Smooth muscle cell (in vitro differentiated cells): ENCODE data around the gene ZNF473. TPM values are rescaled to one million over a fixed set of nuclear protein-coding genes. Genes with fewer than 3 reads are reported as not detected.

Source experiments
- DNase-seq: peaks from one replicate; lab custom pipeline; 2025; ENCODE audit not compliant: unreplicated experiment; lab: John Stamatoyannopoulos, UW
- H2AFZ ChIP-seq: fragments of 200-600 bp; sonication (generic); 2 replicates; pipeline ENCODE4 v1.6.0; 2016; ENCODE audit warnings: antibody characterized with exemption, low read depth, mild to moderate bottlenecking
- H3F3A ChIP-seq: fragments of 200-600 bp; sonication (generic); 2 replicates; pipeline ENCODE4 v1.6.0; 2017; ENCODE audit warnings: antibody characterized with exemption, low read depth
- H3K27ac ChIP-seq: fragments of 200-600 bp; sonication (generic); 2 replicates; pipeline ENCODE4 v1.5.1; 2016; ENCODE audit warnings: low read depth, mild to moderate bottlenecking
- H3K27me3 ChIP-seq: fragments of 200-600 bp; sonication (generic); 2 replicates; pipeline ENCODE4 v1.6.1; 2016; ENCODE audit warnings: low read depth, mild to moderate bottlenecking
- H3K36me3 ChIP-seq: fragments of 200-600 bp; sonication (generic); 2 replicates; pipeline ENCODE4 v1.5.1; 2016; ENCODE audit warnings: low read depth
- H3K4me1 ChIP-seq: fragments of 200-600 bp; sonication (generic); 2 replicates; pipeline ENCODE4 v1.5.1; 2016; ENCODE audit warnings: low read depth
- H3K4me2 ChIP-seq: fragments of 200-600 bp; sonication (generic); 2 replicates; pipeline ENCODE4 v1.6.0; 2016; ENCODE audit warnings: mild to moderate bottlenecking
- H3K4me3 ChIP-seq: fragments of 200-600 bp; sonication (generic); 2 replicates; pipeline ENCODE4 v1.5.1; 2016; ENCODE audit warnings: mild to moderate bottlenecking
- H3K79me2 ChIP-seq: fragments of 200-600 bp; sonication (generic); 2 replicates; pipeline ENCODE4 v1.6.0; 2016; ENCODE audit warnings: low read depth, mild to moderate bottlenecking
- H3K9ac ChIP-seq: fragments of 200-600 bp; sonication (generic); 2 replicates; pipeline ENCODE4 v1.6.0; 2016; ENCODE audit warnings: low read depth
- H3K9me3 ChIP-seq: fragments of 200-600 bp; sonication (generic); replicated peaks from 2 replicates; pipeline ENCODE4 v1.5.1; 2016; ENCODE audit warnings: low read depth
- H4K20me1 ChIP-seq: fragments of 200-600 bp; sonication (generic); 2 replicates; pipeline ENCODE4 v1.6.0; 2016; ENCODE audit warnings: low read depth
- WGBS: methylation state at CpG from one replicate; pipeline ENCODE4 v1.1.7; 2016; ENCODE audit warnings: low lambda C conversion rate; 5-methylcytosine and 5-hydroxymethylcytosine counted together
- polyA plus RNA-seq: library from polyadenylated mRNA; unstranded; fragments of >200 nt; fragmentation: Nextera tagmentation; extraction: Ambion mirVana; gene quantifications from 2 replicates; pipeline ENCODE4 v1.2.1, GENCODE V29; 2016
- total RNA-seq: library from RNA; depleted of rRNA; stranded (reverse); fragments of >200 nt; gene quantifications from 2 replicates; pipeline ENCODE4 v1.2.3, GENCODE V29; 2014
- TF ChIP-seq, protein P1 (sequence below): fragments of 200-600 bp; sonication (generic); IDR thresholded peaks from 2 replicates; pipeline ENCODE4 v1.5.1; 2017; ENCODE audit warnings: borderline replicate concordance, mild to moderate bottlenecking, antibody characterized with exemption; ENCODE audit not compliant: insufficient read depth, poor library complexity, severe bottlenecking

The ZNF473 gene
- total and polyA plus RNA-seq, 2 experiments from 2014 or later, result 7.9 to 8.1 TPM

DNA sequence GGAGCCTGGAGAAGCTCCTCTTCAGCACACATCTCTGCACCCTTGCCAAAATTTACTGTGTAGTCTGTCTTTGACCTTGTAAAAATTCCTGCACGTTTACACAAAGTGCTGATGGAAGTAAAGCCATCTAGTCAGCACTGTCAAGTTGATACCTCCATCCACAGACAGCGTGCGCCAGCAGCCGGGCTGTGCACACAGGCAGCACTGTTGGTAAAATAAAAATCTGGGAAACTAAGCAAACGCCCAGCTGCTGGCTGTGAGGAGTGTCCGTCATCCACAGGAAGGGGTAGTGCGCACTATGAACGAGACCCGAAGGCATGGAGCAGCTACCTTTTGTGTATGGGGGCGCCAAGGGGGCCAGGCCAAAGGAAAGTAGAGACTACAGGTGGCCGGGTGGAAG, 47.5 kb upstream of the ZNF473 start:
- DNase-seq, result no peak
- H3K4me3 ChIP-seq, result no peak overlapping the region
- 88% methylated on average over 11 of the region's 11 CpGs for WGBS

DNA sequence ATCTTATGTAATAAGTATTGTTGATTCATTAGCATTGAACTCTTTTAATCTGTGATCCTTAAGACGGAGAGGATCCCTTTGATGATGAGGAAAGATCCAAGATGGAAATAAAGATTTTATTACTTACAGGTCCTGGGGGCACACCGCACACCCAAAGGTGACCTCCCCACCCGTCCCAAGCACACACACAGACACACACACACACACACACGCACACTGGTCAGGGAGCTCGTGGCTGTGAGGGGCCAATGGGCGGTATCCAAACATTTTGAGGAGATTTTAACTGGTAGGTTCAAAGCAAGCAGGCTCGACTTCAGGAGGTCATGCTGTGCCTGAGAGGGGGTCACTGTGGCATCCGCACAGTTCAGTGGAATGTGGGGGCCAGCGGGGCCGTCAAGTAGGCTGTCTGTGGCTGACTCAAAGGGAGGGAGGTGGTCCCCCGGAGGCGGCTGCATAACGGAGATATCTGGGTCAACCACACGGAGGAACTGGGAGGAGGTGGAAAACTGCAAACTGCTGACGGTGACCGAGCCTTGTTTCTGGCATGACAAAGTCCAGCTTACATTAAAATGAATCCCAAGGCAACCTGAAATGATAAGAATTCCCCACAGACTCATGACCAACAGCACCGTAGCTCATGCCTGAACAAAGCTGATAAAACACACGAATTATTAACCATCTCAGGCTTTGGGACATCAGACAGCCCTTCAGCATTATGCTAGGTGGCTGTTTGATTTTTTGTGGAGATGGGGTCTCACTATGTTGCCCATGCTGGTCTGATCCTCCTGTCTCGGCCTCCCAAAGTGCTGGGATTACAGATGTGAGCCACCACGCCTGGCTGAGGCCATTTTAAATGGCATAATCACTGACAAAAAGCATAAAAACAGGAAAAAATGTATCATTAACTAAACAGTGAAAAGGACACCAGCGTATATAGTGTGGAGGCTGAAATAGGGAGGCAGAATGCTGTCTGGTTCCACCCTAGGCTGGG, 43.9 kb upstream of the ZNF473 start:
- no peak overlapping the region for H3K27ac ChIP-seq
- no peak overlapping the region for H2AFZ ChIP-seq
- DNase-seq, result no peak
- no peaks in the 10 kb centered on the region for H3K36me3 ChIP-seq
- no peak overlapping the region for H3K4me2 ChIP-seq
- H3K27me3 ChIP-seq, result no peaks in the 10 kb centered on the region
- H4K20me1 ChIP-seq, result peaks cover 17% of the 10 kb centered on the region
- no peak overlapping the region for H3K9ac ChIP-seq
- WGBS, result 88% methylated on average over 21 of the region's 21 CpGs
- H3K4me1 ChIP-seq, result no peaks in the 10 kb centered on the region
- no peaks in the 10 kb centered on the region for H3K79me2 ChIP-seq
- no peaks in the 10 kb centered on the region for H3F3A ChIP-seq
- no peak overlapping the region for H3K4me3 ChIP-seq
- TF ChIP-seq, protein P1, sequence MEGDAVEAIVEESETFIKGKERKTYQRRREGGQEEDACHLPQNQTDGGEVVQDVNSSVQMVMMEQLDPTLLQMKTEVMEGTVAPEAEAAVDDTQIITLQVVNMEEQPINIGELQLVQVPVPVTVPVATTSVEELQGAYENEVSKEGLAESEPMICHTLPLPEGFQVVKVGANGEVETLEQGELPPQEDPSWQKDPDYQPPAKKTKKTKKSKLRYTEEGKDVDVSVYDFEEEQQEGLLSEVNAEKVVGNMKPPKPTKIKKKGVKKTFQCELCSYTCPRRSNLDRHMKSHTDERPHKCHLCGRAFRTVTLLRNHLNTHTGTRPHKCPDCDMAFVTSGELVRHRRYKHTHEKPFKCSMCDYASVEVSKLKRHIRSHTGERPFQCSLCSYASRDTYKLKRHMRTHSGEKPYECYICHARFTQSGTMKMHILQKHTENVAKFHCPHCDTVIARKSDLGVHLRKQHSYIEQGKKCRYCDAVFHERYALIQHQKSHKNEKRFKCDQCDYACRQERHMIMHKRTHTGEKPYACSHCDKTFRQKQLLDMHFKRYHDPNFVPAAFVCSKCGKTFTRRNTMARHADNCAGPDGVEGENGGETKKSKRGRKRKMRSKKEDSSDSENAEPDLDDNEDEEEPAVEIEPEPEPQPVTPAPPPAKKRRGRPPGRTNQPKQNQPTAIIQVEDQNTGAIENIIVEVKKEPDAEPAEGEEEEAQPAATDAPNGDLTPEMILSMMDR, result no peak
- no peaks in the 10 kb centered on the region for H3K9me3 ChIP-seq

More for the DNA sequence above, 47.5 kb upstream of the ZNF473 start:
- no peak overlapping the region for H3K4me2 ChIP-seq
- TF ChIP-seq, protein P1, result no peak
- no peak overlapping the region for H3K27ac ChIP-seq
- H3K9ac ChIP-seq, result no peak overlapping the region
- no peaks in the 10 kb centered on the region for H3K79me2 ChIP-seq
- H3F3A ChIP-seq, result no peaks in the 10 kb centered on the region
- no peaks in the 10 kb centered on the region for H3K9me3 ChIP-seq
- no peaks in the 10 kb centered on the region for H3K27me3 ChIP-seq
- H2AFZ ChIP-seq, result no peak overlapping the region
- H3K4me1 ChIP-seq, result no peaks in the 10 kb centered on the region
- H4K20me1 ChIP-seq, result peaks cover 6% of the 10 kb centered on the region
- no peaks in the 10 kb centered on the region for H3K36me3 ChIP-seq

DNA sequence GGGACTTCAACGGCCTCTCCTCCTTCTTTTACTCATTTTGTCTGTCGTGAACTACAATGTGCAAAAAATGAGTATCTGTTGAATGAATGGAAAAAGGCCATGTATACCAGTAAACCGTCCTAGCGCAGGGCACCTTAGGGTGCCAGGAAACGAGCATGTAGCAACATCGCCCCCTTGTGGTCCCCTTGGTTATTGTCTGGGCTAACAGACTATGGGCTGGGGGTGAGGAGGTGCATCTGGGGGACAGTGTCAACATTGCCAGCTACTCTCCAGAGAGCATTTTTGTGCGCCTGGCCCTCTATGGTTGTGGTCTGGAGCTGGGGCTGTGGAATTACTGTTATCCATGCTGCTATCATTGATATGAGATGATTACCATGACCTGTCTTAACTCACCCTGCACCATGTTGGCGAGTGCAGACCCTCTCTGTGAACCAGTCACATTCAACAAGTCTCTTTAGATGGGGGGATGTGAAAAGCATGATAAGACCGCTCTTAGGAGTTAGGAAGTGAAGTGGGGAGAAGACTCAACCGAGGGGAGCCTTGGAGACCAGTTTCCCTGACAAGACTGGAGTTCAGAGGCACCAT, 42.1 kb upstream of the ZNF473 start:
- WGBS, result 43% methylated on average over 10 of the region's 10 CpGs
- Histone ChIP-seq H3K79me2 (no peaks in the 10 kb centered on the region), H3K36me3 (no peaks in the 10 kb centered on the region), H3F3A (no peaks in the 10 kb centered on the region), H3K27ac (no peak overlapping the region), H3K9ac (no peak overlapping the region), H3K4me3 (no peak overlapping the region), H3K4me1 (no peaks in the 10 kb centered on the region), H3K9me3 (no peaks in the 10 kb centered on the region), H3K27me3 (no peaks in the 10 kb centered on the region), H3K4me2 (no peak overlapping the region), H4K20me1 (peaks cover 33% of the 10 kb centered on the region), H2AFZ (no peak overlapping the region)
- TF ChIP-seq, protein P1, result peak; percentile 71
- DNase-seq, result no peak
